Activated T-cell treated with anti-CD3 and anti-CD28 coated beads, Interleukin-2, amount 50 U/mL, for 24 hours (primary cell): Measurements from ENCODE around the gene TGM6.

ENCODE experiments used
- DNase-seq: peaks from one replicate; pipeline ENCODE4 v3.0.0-alpha.2; 2020
- H3K27ac Mint-ChIP-seq: 2 replicates; pipeline ENCODE4 v1.8.0; 2020; ENCODE audit warnings: mild to moderate bottlenecking, mixed read lengths
- H3K27me3 Mint-ChIP-seq: 2 replicates; pipeline ENCODE4 v1.8.0; 2020; ENCODE audit warnings: mixed read lengths
- H3K36me3 Mint-ChIP-seq: 2 replicates; pipeline ENCODE4 v1.8.0; 2020; ENCODE audit warnings: low read depth, mixed read lengths
- H3K4me1 Mint-ChIP-seq: 2 replicates; pipeline ENCODE4 v1.8.0; 2020; ENCODE audit warnings: low read depth, mixed read lengths
- H3K4me3 Mint-ChIP-seq: 2 replicates; pipeline ENCODE4 v1.8.0; 2020; ENCODE audit warnings: mild to moderate bottlenecking, moderate library complexity, mixed read lengths
- H3K9me3 Mint-ChIP-seq: 2 replicates; pipeline ENCODE4 v1.8.0; 2020; ENCODE audit warnings: mixed read lengths

Gene TGM6

DNA sequence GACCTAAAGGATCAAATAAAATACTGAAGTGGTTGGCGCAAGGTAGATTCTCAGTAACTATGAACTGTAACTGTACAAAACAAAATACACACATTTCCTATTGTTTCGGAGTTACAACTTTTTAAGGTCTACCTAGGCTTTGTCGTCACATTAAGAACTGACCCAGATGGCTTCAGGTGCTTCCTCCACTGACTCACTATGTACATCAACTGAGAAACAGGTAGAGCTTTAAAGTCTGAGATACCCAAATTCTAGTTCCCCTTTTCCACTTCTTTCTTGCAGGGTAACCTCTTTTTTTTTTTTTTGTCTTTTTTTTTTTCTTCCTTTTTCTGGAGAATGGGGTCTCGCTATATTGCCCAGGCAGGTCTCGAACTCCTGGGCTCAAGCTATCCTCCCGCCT is 84.4 kb downstream of the TGM6 start:
- Mint-ChIP-seq H3K36me3 (peaks cover 99% of the 10 kb centered on the region), H3K9me3 (no peaks in the 10 kb centered on the region), H3K27ac (peak overlapping the region; percentile 88), H3K27me3 (no peaks in the 10 kb centered on the region), H3K4me3 (no peak overlapping the region), H3K4me1 (peaks cover 58% of the 10 kb centered on the region)
- no peak for DNase-seq

GRCh38 chr20:2467412-2467811 is 86.7 kb downstream of the TGM6 start:
- DNase-seq: no peak
- Mint-ChIP-seq H3K27ac (peak overlapping the region; percentile 100), H3K4me3 (peak overlapping the region; percentile 100), H3K36me3 (peaks cover 92% of the 10 kb centered on the region), H3K27me3 (no peaks in the 10 kb centered on the region), H3K4me1 (peaks cover 65% of the 10 kb centered on the region), H3K9me3 (no peaks in the 10 kb centered on the region)

DNA sequence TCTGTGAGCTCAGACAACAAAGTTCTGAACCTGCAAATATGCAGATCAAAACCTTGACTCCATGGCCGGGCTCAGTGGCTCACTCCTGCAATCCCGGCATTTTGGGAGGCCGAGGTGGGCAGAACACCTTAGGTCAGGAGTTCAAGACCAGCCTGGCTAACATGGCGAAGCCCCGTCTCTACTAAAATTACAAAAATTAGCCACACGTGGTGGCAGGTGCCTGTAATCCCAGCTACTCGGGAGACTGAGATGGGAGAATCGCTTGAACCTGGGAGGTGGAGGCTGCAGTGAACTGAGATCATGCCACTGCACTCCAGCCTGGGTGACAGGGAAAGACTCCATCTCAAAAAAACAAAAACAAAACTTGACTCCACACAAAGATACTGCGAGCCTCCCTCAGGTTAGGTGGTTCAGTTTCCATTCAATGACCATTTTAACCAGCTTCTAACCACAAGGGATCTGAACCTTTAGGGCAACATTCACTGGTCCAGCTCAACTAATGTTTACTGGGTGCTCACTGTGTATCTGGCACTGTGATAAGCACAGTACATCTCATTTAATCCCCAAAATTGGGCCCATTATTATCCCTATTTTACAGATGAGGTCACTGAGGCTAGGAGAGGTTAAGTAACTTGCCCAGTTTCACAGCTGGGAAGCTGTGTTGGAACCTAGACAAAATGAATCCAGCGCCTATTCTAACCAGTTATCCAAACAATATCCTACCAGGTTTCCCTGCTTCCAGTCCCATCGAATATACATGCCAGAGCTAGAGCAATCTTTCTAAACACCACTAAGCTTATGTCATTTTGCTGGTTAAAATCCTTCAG is 88.1 kb downstream of the TGM6 start:
- no peaks in the 10 kb centered on the region for H3K27me3 Mint-ChIP-seq
- H3K36me3 Mint-ChIP-seq: peaks cover 81% of the 10 kb centered on the region
- H3K27ac Mint-ChIP-seq: peak overlapping the region; percentile 100
- DNase-seq: no peak
- no peaks in the 10 kb centered on the region for H3K9me3 Mint-ChIP-seq
- H3K4me1 Mint-ChIP-seq: peaks cover 60% of the 10 kb centered on the region
- peak overlapping the region; percentile 100 for H3K4me3 Mint-ChIP-seq

DNA sequence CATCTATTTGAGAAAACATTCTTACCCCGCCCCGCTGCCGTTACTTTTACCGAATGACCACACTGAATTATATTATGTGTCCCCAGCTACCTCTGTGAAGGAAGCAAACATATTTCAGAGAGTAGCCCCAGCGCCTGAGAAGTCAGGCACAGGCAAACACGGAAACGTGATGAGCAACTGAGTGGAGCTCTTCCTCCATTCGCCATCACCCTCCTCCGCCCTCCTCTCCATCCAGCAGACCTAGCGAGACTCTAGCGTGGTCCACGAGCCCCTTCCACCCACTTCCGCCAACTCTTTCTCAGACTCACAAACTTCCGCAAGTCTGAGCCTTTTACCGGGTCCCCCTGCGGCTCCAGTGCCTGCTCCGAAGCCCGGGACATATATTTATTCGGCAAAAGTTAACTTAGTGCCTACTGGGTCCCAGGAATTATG is 89.3 kb downstream of the TGM6 start:
- Mint-ChIP-seq H3K4me3 (peak overlapping the region; percentile 100), H3K27ac (peak overlapping the region; percentile 100), H3K36me3 (peaks cover 69% of the 10 kb centered on the region), H3K4me1 (peaks cover 55% of the 10 kb centered on the region), H3K9me3 (no peaks in the 10 kb centered on the region), H3K27me3 (no peaks in the 10 kb centered on the region)
- DNase-seq: peak; percentile 76

- H3K27me3 Mint-ChIP-seq: no peaks in the 10 kb centered on the region
- DNase-seq: peak; percentile 98
- H3K4me1 Mint-ChIP-seq: peaks cover 52% of the 10 kb centered on the region
- peak within 1 kb of the TSS; percentile 100 for H3K27ac Mint-ChIP-seq
- H3K9me3 Mint-ChIP-seq: no peaks in the 10 kb centered on the region
- H3K36me3 Mint-ChIP-seq: peaks cover 64% of the 10 kb centered on the region
- peak within 1 kb of the TSS; percentile 100 for H3K4me3 Mint-ChIP-seq
Observed at GRCh38 chr20:2470423-2471193, 89.9 kb downstream of the TGM6 start, which contains the start of gene SNRPB. Gene SNRPB (minus strand): TSS chr20:2470789. CDS start chr20:2470690, 99 bp downstream.

DNA sequence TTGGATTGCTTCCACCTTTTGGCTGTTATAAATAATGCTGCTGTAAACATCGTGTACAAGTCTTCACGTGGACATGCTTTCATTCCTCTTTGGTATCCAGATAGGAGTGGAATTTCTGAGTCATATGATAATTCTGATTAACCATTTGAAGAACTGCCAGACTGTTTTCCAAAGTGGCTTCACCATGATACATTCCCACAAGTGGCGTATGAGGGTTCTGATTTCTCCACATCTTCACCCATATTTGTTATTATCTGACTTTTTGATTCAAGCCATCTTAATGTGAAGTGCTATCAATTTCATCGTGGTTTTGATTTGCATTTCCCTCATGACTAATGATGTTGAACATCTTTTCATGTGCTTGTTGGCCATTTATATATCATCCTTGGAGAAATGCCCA is 92.8 kb downstream of the TGM6 start:
- DNase-seq: no peak
- Mint-ChIP-seq H3K27ac (no peak overlapping the region), H3K36me3 (peaks cover 54% of the 10 kb centered on the region)

GRCh38 chr20:2475850-2476741 is 95.4 kb downstream of the TGM6 start:
- H3K27ac Mint-ChIP-seq: no peak overlapping the region
- no peaks in the 10 kb centered on the region for H3K27me3 Mint-ChIP-seq
- peaks cover 4% of the 10 kb centered on the region for H3K9me3 Mint-ChIP-seq
- DNase-seq: no peak
- H3K4me1 Mint-ChIP-seq: peaks cover 15% of the 10 kb centered on the region
- peaks cover 54% of the 10 kb centered on the region for H3K36me3 Mint-ChIP-seq
- H3K4me3 Mint-ChIP-seq: no peak overlapping the region

More for the DNA sequence above, 92.8 kb downstream of the TGM6 start:
- Mint-ChIP-seq H3K27me3 (no peaks in the 10 kb centered on the region), H3K4me3 (no peak overlapping the region), H3K4me1 (peaks cover 26% of the 10 kb centered on the region), H3K9me3 (no peaks in the 10 kb centered on the region)

DNA sequence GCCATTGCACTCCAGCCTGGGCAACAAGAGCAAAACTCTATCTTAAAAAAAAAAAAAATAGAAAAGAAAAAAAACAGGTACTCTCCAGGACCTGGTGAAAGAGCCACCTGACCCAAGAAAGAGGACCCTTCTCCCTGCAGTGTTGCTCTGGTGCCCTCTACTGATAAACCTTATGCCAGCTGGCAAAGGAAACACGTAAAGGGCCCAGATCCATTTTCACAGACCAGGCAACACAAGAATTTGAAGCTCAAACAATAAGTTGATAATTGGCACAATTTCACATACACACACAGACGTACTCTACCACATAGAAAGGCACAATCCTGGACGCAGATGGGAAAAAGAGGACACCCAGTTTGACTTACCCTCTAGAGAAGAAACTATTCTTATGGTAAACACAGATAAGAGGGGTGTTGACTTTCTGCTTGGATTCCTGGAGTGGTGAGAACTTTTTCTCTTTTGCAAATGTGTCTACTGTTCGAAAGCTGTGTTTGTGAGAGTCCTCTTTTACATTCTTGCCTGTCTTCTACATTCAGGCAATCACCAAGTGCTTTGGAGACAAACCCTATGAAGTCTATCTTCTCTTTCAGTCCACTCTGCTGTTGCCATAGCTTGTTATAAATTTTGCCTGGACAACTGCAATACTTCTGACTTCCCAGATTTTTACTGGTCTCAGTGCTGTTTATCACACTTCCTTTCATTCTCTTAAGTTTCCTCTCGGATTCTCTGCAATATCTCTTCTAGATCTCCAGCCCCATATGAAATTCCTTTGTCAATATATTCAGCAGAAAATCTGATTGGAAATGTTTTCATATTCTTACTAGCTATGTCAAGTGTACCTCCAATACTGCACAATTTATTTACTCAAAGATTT is 96.3 kb downstream of the TGM6 start:
- DNase-seq: no peak
- no peak overlapping the region for H3K27ac Mint-ChIP-seq
- H3K4me1 Mint-ChIP-seq: peaks cover 9% of the 10 kb centered on the region
- H3K9me3 Mint-ChIP-seq: peaks cover 6% of the 10 kb centered on the region
- H3K27me3 Mint-ChIP-seq: no peaks in the 10 kb centered on the region
- H3K36me3 Mint-ChIP-seq: peaks cover 61% of the 10 kb centered on the region
- H3K4me3 Mint-ChIP-seq: no peak overlapping the region

GRCh38 chr20:2480381-2480780 is 99.7 kb downstream of the TGM6 start:
- Mint-ChIP-seq H3K27me3 (no peaks in the 10 kb centered on the region), H3K27ac (no peak overlapping the region), H3K9me3 (peaks cover 6% of the 10 kb centered on the region), H3K4me1 (no peaks in the 10 kb centered on the region), H3K4me3 (no peak overlapping the region), H3K36me3 (peaks cover 84% of the 10 kb centered on the region)
- DNase-seq: no peak
